Measurements from ENCODE around the gene XPNPEP2. TPM values are rescaled to one million over a fixed set of nuclear protein-coding genes. Genes with fewer than 3 reads are reported as not detected.

Gene XPNPEP2
- total RNA-seq, 2 donors from 2014 or later = 0.20 to 0.31 TPM

- no peaks in the 10 kb centered on the region for H3K27me3 Mint-ChIP-seq (ENCODE audit: insufficient read depth)
These were observed 43.9 kb downstream of the XPNPEP2 start for GRCh38 chrX:129782706-129783105.

DNA sequence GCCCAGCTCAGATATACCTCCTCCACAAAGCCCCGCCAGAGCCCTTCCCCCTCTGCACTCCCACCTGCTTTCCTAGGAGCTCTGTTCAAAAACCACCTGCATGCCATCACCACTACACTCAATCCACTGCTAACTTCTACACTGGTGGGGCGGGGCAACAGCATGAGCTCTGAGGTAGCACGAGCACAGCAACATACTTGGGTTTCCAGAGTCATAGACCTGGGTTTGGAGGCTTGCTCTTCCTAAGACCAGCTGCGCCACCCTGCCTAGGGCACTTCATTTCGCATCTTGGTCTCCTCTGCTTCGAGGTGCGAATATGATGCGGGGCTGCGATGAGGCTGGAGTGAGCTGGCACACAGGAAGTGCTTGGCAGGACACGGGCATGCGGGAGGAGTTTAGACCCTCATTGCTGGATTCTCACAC is 44.5 kb downstream of the XPNPEP2 start:
- TF ChIP-seq, protein P1, sequence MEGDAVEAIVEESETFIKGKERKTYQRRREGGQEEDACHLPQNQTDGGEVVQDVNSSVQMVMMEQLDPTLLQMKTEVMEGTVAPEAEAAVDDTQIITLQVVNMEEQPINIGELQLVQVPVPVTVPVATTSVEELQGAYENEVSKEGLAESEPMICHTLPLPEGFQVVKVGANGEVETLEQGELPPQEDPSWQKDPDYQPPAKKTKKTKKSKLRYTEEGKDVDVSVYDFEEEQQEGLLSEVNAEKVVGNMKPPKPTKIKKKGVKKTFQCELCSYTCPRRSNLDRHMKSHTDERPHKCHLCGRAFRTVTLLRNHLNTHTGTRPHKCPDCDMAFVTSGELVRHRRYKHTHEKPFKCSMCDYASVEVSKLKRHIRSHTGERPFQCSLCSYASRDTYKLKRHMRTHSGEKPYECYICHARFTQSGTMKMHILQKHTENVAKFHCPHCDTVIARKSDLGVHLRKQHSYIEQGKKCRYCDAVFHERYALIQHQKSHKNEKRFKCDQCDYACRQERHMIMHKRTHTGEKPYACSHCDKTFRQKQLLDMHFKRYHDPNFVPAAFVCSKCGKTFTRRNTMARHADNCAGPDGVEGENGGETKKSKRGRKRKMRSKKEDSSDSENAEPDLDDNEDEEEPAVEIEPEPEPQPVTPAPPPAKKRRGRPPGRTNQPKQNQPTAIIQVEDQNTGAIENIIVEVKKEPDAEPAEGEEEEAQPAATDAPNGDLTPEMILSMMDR (conservative IDR thresholded peaks at IDR 0.05) = no peak
- H3K27ac ChIP-seq (ENCODE audit: low read depth, low read length) = no peak overlapping the region
- H3K9me3 ChIP-seq (ENCODE audit: control insufficient read depth, low read length) = no peaks in the 10 kb centered on the region
- Mint-ChIP-seq H3K36me3 (ENCODE audit: low read depth) (no peaks in the 10 kb centered on the region), H3K27me3 (ENCODE audit: insufficient read depth) (no peaks in the 10 kb centered on the region), H3K27ac (no peak overlapping the region), H3K9me3 (peaks cover 17% of the 10 kb centered on the region), H3K4me3 (no peak overlapping the region), H3K4me1 (peaks cover 8% of the 10 kb centered on the region)
- no peak overlapping the region for H3K9ac ChIP-seq (ENCODE audit: extremely low read depth, low read length, poor library complexity, severe bottlenecking)
- no peaks in the 10 kb centered on the region for H3K27me3 ChIP-seq (ENCODE audit: control insufficient read depth, insufficient read depth, low read length, poor library complexity, severe bottlenecking)
- H3K4me3 ChIP-seq (ENCODE audit: low read length) = no peak overlapping the region
- WGBS, 2 experiments (ENCODE audit: insufficient coverage in 1 of 2, insufficient read length in 1 of 2) = 91 to 100% methylated on average over 3 to 11 of the region's 11 CpGs
- no peaks in the 10 kb centered on the region for H3K4me1 ChIP-seq (ENCODE audit: control insufficient read depth, insufficient read depth, low read length)
- no peaks in the 10 kb centered on the region for H3K36me3 ChIP-seq (ENCODE audit: control insufficient read depth, insufficient read depth, low read length)
- DNase-seq = no peak

More at GRCh38 chrX:129782706-129783105, 43.9 kb downstream of the XPNPEP2 start:
- no peak overlapping the region for H3K9ac ChIP-seq (ENCODE audit: extremely low read depth, low read length, poor library complexity, severe bottlenecking)
- H3K27ac ChIP-seq (ENCODE audit: low read depth, low read length) = no peak overlapping the region
- no peak overlapping the region for H3K4me3 ChIP-seq (ENCODE audit: low read length)
- Mint-ChIP-seq H3K27ac (no peak overlapping the region), H3K36me3 (ENCODE audit: low read depth) (no peaks in the 10 kb centered on the region), H3K9me3 (peaks cover 17% of the 10 kb centered on the region), H3K4me3 (no peak overlapping the region), H3K4me1 (peaks cover 8% of the 10 kb centered on the region)
- no peaks in the 10 kb centered on the region for H3K27me3 ChIP-seq (ENCODE audit: control insufficient read depth, insufficient read depth, low read length, poor library complexity, severe bottlenecking)
- H3K9me3 ChIP-seq (ENCODE audit: control insufficient read depth, low read length) = no peaks in the 10 kb centered on the region
- TF ChIP-seq, protein P1 (conservative IDR thresholded peaks at IDR 0.05) = no peak
- DNase-seq = no peak
- WGBS, 2 experiments (ENCODE audit: insufficient coverage in 1 of 2, insufficient read length in 1 of 2) = 85 to 100% methylated on average over 2 to 4 of the region's 4 CpGs
- no peaks in the 10 kb centered on the region for H3K36me3 ChIP-seq (ENCODE audit: control insufficient read depth, insufficient read depth, low read length)
- no peaks in the 10 kb centered on the region for H3K4me1 ChIP-seq (ENCODE audit: control insufficient read depth, insufficient read depth, low read length)

GRCh38 chrX:129784371-129784770 is 45.6 kb downstream of the XPNPEP2 start:
- H3K27ac ChIP-seq (ENCODE audit: low read depth, low read length) = no peak overlapping the region
- H3K4me1 ChIP-seq (ENCODE audit: control insufficient read depth, insufficient read depth, low read length) = no peaks in the 10 kb centered on the region
- no peaks in the 10 kb centered on the region for H3K27me3 ChIP-seq (ENCODE audit: control insufficient read depth, insufficient read depth, low read length, poor library complexity, severe bottlenecking)
- H3K36me3 ChIP-seq (ENCODE audit: control insufficient read depth, insufficient read depth, low read length) = no peaks in the 10 kb centered on the region
- H3K9me3 Mint-ChIP-seq = peaks cover 21% of the 10 kb centered on the region
- TF ChIP-seq, protein P1 (conservative IDR thresholded peaks at IDR 0.05) = no peak
- no peak overlapping the region for H3K27ac Mint-ChIP-seq
- no peak overlapping the region for H3K9ac ChIP-seq (ENCODE audit: extremely low read depth, low read length, poor library complexity, severe bottlenecking)
- H3K4me3 ChIP-seq (ENCODE audit: low read length) = no peak overlapping the region
- no peaks in the 10 kb centered on the region for H3K36me3 Mint-ChIP-seq (ENCODE audit: low read depth)
- H3K4me3 Mint-ChIP-seq = no peak overlapping the region
- H3K4me1 Mint-ChIP-seq = peaks cover 8% of the 10 kb centered on the region
- no peaks in the 10 kb centered on the region for H3K27me3 Mint-ChIP-seq (ENCODE audit: insufficient read depth)
- WGBS, 2 experiments (ENCODE audit: insufficient coverage in 1 of 2, insufficient read length in 1 of 2) = 85% methylated on average over 7 of the region's 7 CpGs; no CpG with 5 or more reads in 1 of the 2 experiments
- H3K9me3 ChIP-seq (ENCODE audit: control insufficient read depth, low read length) = no peaks in the 10 kb centered on the region
- no peak for DNase-seq

All from endodermal cell (in vitro differentiated cells).